ENCODE data around the gene ZNF513.
"Not testable (repeated sequence)": the region's sequence is repeated elsewhere in the genome, so short reads cannot be mapped to it uniquely, and the experiment has no call there.

Gene ZNF513, protein sequence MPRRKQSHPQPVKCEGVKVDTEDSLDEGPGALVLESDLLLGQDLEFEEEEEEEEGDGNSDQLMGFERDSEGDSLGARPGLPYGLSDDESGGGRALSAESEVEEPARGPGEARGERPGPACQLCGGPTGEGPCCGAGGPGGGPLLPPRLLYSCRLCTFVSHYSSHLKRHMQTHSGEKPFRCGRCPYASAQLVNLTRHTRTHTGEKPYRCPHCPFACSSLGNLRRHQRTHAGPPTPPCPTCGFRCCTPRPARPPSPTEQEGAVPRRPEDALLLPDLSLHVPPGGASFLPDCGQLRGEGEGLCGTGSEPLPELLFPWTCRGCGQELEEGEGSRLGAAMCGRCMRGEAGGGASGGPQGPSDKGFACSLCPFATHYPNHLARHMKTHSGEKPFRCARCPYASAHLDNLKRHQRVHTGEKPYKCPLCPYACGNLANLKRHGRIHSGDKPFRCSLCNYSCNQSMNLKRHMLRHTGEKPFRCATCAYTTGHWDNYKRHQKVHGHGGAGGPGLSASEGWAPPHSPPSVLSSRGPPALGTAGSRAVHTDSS

DNA sequence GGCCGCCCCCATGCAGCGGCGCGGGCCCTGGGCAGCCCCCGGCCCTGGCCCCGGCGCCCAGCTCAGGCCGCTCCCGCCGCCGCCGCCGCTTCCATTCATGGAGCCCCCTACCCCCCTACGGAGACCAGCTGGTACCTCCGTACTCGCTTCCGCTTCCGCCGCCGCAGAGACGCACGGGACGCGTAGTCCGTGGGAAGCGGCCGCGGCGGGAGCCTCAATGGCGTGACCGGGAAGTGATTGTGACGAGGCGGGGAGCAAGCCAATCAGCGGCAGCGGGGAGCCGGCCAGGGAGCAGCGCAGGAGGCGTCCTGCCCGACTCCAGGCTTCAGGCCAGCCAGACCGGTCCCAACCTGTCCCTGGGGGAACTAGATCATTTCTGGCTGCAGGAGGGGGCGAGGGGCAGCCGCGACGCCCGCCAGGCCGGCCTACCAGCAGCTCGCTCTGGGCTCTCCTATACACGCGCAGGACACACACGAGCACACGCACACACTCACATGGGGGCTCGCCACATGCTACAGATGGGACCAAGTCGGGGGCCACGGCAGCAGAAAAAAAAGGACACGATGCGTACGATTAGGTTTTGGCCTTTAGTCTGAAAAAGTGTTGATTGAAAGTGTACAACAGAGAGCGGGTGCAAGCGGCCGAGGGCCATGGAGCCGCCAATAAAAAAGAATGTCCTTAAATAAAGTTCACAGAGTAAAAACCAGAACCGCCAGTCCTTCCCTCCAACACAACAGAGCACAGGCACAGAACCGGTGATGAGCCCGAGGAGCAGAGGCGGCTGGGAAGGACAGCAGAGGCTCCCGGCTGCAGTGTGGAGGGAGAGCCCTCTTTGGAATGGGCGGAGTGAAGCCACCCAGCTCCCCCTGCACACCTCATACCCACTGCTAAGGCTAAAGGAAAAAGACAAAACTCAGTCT, at the start of gene ZNF513:
ZNF513 (minus strand) TSS at position 109 of the 920 bp plus-strand sequence. CDS start 208 bp downstream, outside the sequence.
- peak; percentile 95 to 99 (median 98) for DNase-seq
- intact Hi-C loops (cut with DNase I): loop anchor here (1.0 kb wide), 2 partner anchors 11 to 28 kb away; partner anchors contain the start of genes EIF2B4, PPM1G and SNX17

DNA sequence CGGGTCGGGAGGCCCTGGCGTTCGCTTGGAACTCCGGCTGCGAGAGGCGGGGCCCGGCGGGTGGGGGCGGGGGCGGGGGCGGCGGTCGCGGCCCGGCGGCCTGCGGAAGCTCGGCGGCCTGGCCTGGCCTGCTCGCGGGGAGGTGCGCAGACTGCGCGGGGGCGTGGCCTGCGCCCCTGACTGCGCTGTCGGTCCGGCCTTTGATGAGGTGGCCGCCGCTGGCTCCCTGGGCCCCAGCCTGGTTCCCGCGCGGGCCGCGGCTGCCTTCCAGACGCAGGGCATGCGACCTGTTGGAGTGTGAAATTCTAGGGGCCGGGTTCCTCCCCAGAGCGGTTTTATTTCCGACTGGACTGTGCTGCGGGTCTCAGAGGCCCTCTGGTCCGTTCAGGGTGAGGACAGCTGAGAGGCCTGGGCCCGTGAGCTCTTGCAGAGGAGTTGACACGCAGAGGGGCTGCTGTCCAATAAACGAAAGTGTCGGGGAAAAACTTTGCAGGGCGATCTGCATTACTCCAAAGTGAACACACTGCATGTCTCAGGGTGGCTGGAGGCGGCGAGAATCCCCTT, 48.5 kb upstream of the ZNF513 start:
- DNase-seq: peak; percentile 12 to 85 (median 68)
- intact Hi-C loops (cut with DNase I): loop anchor here (2.0 to 5.0 kb wide), 5 partner anchors 20 to 217 kb away; partner anchors contain the start of genes ATRAID, EIF2B4, GTF3C2 and IFT172

DNA sequence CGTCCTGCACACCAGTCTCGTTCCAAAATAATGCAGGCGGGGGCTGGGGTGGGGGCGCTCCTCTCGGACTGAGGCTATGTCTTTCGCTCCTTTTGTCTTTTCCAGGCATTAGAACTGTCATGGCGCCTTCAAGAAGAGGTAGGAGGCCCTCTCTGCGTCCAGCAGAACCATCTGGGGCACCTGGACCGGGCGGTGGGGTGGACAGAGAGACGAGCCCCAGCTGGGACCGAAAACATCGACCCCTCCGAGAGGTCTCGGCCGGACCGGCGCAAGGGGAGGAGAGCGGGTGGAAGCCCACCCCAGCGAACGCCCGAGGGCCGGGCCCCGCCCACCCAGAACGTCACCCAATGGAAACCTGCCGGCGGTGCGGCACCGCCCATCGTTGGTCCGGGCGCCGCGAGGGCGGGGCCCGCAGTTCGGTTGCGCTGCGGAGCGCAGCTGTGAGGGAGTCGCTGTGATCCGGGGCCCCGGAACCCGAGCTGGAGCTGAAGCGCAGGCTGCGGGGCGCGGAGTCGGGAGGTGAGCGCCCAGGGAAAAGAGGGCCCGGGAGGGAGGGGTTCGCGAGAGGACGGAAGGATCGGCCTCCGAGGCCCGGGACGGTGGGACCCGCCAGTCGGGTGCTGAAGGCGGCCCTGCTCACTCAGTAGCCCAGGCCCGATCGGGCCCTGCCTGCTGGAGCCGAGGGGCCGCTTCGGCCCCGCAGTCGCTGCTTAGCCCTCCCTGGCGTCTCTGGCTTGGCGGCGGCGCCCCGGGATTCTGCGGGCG, 47.9 kb upstream of the ZNF513 start, which contains the start of gene NRBP1:
NRBP1 (plus strand) TSS at position 419 of the 765 bp plus-strand sequence. CDS start 4,643 bp downstream, outside the sequence.
- intact Hi-C loops (cut with DNase I): loop anchor here (2.0 to 5.0 kb wide), 5 partner anchors 20 to 216 kb away; partner anchors contain the start of genes ATRAID, EIF2B4, GTF3C2 and IFT172
- peak; percentile 86 to 98 (median 95) for DNase-seq

DNA sequence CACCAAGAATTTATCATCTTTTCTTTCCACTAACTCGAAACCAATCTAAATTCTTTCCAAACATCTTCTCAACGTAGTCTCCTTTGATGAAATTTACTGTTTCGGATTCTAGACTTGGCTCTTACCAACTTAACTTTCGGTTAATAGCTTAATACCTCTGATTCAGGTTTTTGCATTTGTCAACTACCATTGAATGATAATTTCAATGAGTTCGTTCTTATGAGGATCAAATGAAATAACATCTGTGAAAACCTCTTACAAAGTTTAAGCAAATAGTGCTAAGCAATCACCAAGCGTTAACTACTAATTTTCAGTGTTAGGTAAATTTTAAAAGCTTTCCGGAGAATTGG, 47.3 kb upstream of the ZNF513 start:
- intact Hi-C loops (cut with DNase I): loop anchor here (2.0 to 5.0 kb wide), 5 partner anchors 19 to 216 kb away; partner anchors contain the start of genes ATRAID, EIF2B4, GTF3C2 and IFT172

DNA sequence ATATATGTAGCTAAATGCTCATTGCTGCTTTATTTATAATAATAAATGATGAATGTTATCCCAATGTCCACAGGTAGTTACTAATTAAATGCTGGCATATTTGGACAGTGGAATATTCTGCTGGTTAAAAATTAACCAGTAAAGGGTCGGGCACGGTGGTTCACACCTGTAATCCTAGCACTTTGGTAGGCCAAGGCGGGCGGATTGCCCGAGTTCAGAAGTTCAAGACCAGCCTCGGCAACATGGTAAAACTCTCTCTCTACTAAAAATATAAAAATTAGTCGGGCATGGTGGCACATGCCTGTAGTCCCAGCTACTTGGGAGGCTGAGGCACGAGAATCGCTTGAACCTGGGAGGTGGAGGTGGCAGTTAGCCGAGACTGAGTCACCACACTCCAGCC, 44.5 kb upstream of the ZNF513 start:
- intact Hi-C loops (cut with DNase I): loop anchor here (5.0 kb wide), 3 partner anchors 53 to 213 kb away; partner anchors contain the start of genes ATRAID, EIF2B4, IFT172 and SLC5A6
- DNase-seq: not testable (repeated sequence)

More for the DNA sequence above, 47.3 kb upstream of the ZNF513 start:
- no peak for DNase-seq

DNA sequence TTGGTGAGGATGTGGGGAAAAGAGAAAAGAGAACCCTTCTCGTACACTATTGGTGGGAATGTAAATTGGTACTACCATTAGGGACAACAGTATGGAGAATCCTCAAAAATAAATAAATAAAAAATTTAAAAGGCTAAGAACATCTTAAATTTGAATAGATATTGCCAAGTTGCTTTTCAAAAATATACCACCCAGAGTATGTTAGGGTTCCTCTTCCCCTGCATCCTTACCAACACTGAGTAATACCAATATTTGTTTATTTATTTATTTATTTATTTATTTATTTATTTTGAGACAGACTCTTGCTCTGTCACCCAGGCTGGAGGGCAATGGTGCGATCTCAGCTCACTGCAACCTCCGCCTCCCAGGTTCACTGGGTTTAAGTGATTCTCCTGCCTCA, 42.4 kb upstream of the ZNF513 start:
- DNase-seq: no peak
- intact Hi-C loops (cut with DNase I): no loop called here

DNA sequence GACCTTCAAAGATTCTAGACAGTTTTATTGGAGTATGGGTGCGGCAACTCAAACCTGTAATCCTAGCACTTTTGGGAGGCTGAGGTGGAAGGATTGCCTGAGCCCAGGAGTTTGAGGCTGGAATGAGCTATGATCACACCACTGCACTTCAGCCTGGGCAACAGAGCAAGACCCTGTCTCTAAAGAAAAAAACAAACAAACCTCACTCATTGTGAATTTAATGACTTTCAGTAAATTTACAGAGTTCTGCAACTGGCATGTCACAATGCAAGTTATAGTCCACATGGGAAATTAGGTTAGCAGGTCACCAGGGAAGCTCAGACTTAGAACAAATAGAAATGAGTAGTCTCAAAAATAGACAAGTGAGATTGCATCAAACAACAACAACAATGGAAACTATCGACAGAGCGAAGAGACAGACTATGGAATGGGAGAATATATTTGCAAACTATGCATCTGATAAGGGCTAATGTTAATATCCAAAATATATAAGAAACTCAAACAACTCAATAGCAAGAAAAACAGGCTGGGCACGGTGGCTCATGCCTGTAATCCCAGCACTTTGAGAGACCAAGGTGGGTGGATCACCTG, 41.2 kb upstream of the ZNF513 start:
- DNase-seq: no peak
- intact Hi-C loops (cut with DNase I): no loop called here

DNA sequence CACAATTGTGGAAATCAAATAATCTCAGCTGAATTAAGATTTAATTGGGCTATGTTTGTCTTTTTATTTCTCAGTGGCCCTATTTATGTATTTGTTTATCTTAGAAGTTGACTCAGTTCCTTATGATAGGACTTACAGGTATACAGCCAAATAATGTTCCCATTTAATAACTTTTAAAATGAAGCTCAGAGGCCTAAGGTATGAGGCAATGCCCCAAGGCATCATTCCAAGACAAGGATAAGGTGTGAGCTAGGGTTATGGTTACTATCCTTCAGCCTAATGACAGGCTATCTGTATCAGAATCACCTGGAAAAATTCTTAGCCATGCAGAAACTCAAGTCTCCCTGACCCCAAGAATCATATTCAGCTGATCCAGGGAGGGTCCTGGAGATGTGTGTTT, 40.5 kb upstream of the ZNF513 start:
- intact Hi-C loops (cut with DNase I): no loop called here
- DNase-seq: no peak

DNA sequence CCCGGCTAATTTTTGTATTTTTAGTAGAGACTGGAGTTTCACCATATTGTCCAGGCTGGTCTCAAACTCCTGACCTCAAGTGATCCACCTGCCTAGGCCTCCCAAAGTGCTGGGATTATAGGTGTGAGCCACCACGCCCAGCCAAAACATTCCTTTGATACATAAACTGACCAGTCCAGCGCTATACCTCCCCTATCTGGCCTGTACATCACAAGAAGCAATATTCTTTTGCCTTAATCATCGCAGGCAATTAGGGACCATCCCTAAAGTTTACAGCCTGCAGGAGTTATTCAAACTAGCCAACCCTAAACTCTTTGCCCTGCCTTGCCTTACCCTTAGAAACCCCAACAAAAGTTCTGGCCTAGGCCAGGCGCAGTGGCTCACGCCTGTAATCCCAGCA, 35.6 kb upstream of the ZNF513 start:
- intact Hi-C loops (cut with DNase I): no loop called here
- no peak for DNase-seq

DNA sequence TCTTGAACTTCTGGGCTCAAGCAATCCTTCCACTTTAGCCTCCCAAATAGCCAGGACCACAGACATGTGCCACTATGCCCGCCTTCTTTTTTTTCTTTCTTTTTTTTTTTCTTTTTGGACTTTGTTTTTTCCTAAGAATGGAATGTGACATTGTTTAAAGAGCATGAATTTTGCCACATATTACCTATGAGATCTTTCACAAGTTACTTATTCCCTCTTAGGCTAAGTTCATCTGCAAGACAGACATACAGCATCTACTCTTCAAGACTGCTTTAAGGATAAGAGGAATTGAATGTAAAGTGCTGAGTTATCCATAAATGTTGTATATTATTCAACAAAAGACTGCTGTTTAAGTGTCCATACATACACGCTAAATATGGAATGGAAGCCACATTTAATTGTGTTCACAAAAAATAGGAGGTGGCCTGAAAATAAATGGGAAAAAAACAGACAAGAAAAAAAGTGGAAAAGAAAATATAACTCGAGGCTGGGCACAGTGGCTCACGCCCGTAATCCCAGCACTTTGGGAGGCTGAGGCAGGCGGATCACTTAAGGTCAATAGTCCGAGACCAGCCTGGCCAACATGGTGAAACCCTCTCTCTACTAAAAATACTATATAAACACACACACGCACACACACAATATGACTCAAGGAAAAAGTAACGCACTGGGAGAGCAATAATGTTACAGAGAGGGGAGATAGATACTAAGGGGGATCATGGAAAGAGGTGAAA, 32.1 kb upstream of the ZNF513 start:
- intact Hi-C loops (cut with DNase I): no loop called here

DNA sequence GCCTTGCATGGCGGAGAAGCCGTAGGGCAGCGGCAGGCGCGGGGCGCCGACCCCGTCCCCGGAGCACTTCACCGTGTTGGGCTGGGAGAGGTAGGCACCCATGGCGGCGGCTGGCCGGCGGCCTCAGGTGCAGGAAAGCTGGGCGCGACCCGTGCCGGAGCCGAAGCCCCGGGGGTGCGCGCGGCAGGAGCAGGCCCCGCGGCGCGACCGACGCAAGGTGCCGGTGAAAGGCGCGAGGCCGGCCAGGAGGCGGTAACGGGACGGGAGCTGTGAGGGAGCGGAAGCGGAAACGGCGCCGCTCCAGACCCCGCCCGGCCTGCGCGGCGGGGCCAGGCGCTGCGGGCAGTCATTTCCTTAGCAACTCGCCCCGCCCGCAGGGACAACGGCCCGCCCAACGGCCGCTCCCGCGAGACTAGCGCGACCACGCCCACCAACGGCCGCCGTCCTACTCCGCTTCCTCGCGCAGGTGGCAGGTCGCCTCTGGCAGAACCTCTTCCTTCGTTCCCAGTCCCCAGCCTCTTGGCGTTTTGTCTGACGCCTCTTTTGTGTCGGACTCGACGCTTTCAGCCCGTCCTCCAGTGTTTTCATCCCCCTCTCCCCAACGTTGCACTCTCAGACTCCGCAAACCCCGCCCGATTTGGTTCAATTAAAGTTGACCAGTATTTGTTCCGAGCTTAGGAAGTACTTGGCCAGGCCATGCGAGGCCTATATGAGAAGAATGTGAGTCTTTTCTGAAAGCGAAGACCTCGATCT, 29.0 kb upstream of the ZNF513 start, which contains the start of gene PPM1G:
PPM1G (minus strand) TSS at position 271 of the 753 bp plus-strand sequence; CDS start at position 102, 169 bp downstream.
- DNase-seq: peak; percentile 90 to 99 (median 98)
- intact Hi-C loops (cut with DNase I): loop anchor here (1.0 to 2.0 kb wide), 2 partner anchors 19 to 29 kb away; partner anchors contain the start of genes NRBP1 and ZNF513

More for the DNA sequence above, 32.1 kb upstream of the ZNF513 start:
- DNase-seq: no peak

DNA sequence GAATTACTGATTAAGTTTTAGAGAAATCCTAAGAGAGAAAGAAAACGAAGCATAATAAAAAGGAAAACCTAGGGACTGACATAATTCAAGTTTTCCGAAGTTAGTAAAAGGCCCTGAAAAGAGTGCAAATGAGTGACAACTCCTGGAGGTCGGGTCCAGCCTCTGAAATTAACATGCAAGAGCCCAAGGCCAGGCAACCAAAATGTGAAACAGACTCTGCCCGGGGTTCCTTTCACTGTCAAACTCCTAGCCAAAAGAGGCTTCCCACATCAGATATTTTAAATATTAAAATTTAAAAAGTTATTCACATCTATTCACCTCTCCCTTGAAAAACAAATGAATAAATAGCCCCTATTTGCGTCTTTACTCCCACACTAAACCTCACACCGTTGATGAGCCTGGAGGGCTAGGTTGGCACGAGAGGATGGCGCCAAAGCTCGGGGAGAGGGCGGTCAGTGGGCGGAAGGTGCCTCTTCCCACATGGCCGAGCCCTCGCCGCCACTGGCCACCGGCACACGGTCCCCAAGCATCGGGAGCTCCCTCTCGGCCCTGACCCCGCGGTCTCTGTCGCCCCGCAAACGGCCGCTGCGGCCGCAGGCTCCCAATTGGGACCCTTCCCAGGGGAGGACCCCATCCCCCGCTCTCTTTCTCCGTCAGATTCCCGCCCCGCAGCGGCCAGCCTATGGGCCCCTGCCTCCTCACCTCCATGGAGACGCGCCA, 28.2 kb upstream of the ZNF513 start:
- DNase-seq: peak in 7 of 42 donors; percentile 6 to 43 (median 17)
- intact Hi-C loops (cut with DNase I): loop anchor here (1.0 to 2.0 kb wide), 2 partner anchors 20 to 28 kb away; partner anchors contain the start of genes NRBP1 and ZNF513

DNA sequence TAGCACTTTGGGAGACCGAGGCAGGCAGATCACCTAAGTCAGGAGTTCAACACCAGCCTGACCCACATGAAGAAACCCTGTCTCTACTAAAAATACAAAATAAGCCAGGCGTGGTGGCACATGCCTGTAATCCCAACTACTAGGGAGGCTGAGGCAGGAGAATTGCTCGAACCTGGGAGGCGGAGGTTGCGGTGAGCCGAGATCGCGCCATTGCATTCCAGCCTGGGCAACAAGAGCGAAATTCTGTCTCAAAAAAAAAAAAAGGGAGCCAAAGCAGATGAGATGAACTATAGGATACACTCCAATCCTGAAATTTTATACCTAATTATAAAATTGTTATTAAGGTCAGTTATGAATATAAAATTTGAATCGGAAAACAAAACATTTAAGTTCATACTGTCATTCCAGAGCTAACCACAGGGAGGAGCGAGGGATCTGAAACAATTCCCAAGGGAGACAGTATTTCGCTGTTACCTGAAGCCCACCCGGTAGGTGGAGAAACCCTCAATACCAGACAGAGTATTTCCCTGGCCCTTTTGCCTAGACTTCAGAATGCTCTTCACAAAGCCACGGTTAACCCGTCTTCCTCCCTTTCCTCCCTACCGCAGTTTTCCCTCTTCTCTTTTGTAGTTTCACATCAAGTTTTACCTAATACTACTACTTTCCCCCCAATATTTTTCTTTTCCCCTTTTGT, 27.4 kb upstream of the ZNF513 start:
- DNase-seq: peak in 12 of 42 donors; percentile 6 to 43 (median 16)
- intact Hi-C loops (cut with DNase I): loop anchor here (2.0 kb wide), 1 partner anchor 21 kb away; the partner anchor contains the start of gene NRBP1

Measured in head of caudate nucleus (tissue), 42 donors.